OCI-LY3 (cell line): ENCODE measurements around the gene DTD2.

ENCODE experiments used
- H2AFZ ChIP-seq: fragments of 200-600, 300-600 bp; shearing (Covaris generic); 2 replicates; pipeline ENCODE4 v1.6.0; 2014; ENCODE audit warnings: antibody characterized with exemption, low read depth, low read length
- H3K27ac ChIP-seq: fragments of 200-600, 300-600 bp; sonication (generic); 2 replicates; pipeline ENCODE4 v1.5.1; 2014; ENCODE audit warnings: mild to moderate bottlenecking, low read length, moderate library complexity, mixed read lengths
- H3K27me3 ChIP-seq: fragments of 200-600, 300-600 bp; sonication (generic); 2 replicates; pipeline ENCODE4 v1.6.1; 2014; ENCODE audit warnings: low read depth, low read length, mixed read lengths
- H3K36me3 ChIP-seq: fragments of 200-600, 300-600 bp; sonication (generic); replicated peaks from 2 replicates; pipeline ENCODE3; 2014; ENCODE audit warnings: low read depth, low read length, mixed read lengths
- H3K4me1 ChIP-seq: fragments of 300-600, 200-600 bp; sonication (generic); 2 replicates; pipeline ENCODE4 v1.6.1; 2014; ENCODE audit warnings: low read length, mixed read lengths
- H3K4me2 ChIP-seq: fragments of 200-600, 300-600 bp; sonication (generic); 2 replicates; pipeline ENCODE4 v1.6.1; 2014; ENCODE audit warnings: low read length, mixed read lengths
- H3K4me3 ChIP-seq: fragments of 300-600, 200-600 bp; sonication (generic); 2 replicates; pipeline ENCODE4 v1.5.1; 2014; ENCODE audit warnings: antibody characterized with exemption, mild to moderate bottlenecking, low read length, moderate library complexity
- H3K79me2 ChIP-seq: fragments of 300-600, 200-600 bp; shearing (Covaris generic); 2 replicates; pipeline ENCODE4 v1.6.1; 2014; ENCODE audit warnings: mild to moderate bottlenecking, low read length, mixed read lengths
- H3K9ac ChIP-seq: fragments of 300-600, 200-600 bp; shearing (Covaris generic); 2 replicates; pipeline ENCODE4 v1.6.0; 2014; ENCODE audit warnings: mild to moderate bottlenecking, low read length, moderate library complexity
- H3K9me3 ChIP-seq: fragments of 200-600, 300-600 bp; shearing (Covaris generic); 2 replicates; pipeline ENCODE4 v1.6.1; 2014; ENCODE audit warnings: low read length, mixed read lengths; ENCODE audit not compliant: insufficient read depth
- H4K20me1 ChIP-seq: fragments of 200-600, 300-600 bp; sonication (generic); 2 replicates; pipeline ENCODE4 v1.6.1; 2016; ENCODE audit warnings: low read length, mixed read lengths; ENCODE audit not compliant: insufficient read depth
- CTCF ChIP-seq: fragments of 200-600, 300-600 bp; sonication (generic); IDR thresholded peaks from 2 replicates; pipeline ENCODE4 v1.5.1; 2014; ENCODE audit warnings: antibody characterized with exemption, low read length, low read depth
- EZH2phosphoT487 ChIP-seq: fragments of 200-600 bp; shearing (Covaris generic); IDR thresholded peaks from 2 replicates; pipeline ENCODE4 v1.6.1; 2018; ENCODE audit warnings: antibody characterized with exemption, mixed run types, low read depth

Gene DTD2

GRCh38 chr14:31411218-31411727, 46.0 kb downstream of the DTD2 start:
- no peaks in the 10 kb centered on the region for H3K79me2 ChIP-seq
- peaks cover 10% of the 10 kb centered on the region for H3K4me1 ChIP-seq
- TF ChIP-seq CTCF (no peak), EZH2phosphoT487 (no peak)
- no peak overlapping the region for H3K9ac ChIP-seq
- H3K27me3 ChIP-seq = no peaks in the 10 kb centered on the region
- H3K4me2 ChIP-seq = no peak overlapping the region
- no peak overlapping the region for H3K4me3 ChIP-seq
- H4K20me1 ChIP-seq = no peaks in the 10 kb centered on the region
- no peaks in the 10 kb centered on the region for H3K9me3 ChIP-seq
- H3K36me3 ChIP-seq = no peaks in the 10 kb centered on the region
- no peak overlapping the region for H3K27ac ChIP-seq
- H2AFZ ChIP-seq = no peak overlapping the region

GRCh38 chr14:31410048-31410650, 47.2 kb downstream of the DTD2 start:
- TF ChIP-seq CTCF = no peak
- no peak for TF ChIP-seq EZH2phosphoT487
- Histone ChIP-seq H3K27ac (peak overlapping the region; percentile 7; the same call in 1 of the 2 replicates), H4K20me1 (no peaks in the 10 kb centered on the region), H3K27me3 (no peaks in the 10 kb centered on the region), H3K4me1 (peaks cover 10% of the 10 kb centered on the region), H3K36me3 (no peaks in the 10 kb centered on the region), H3K79me2 (no peaks in the 10 kb centered on the region), H3K9me3 (no peaks in the 10 kb centered on the region), H2AFZ (peak overlapping the region; percentile 79), H3K4me3 (peak overlapping the region; percentile 35; the same call in 1 of the 2 replicates), H3K4me2 (peak overlapping the region; percentile 65), H3K9ac (peak overlapping the region; percentile 24; the same call in 1 of the 2 replicates)

GRCh38 chr14:31408421-31408820, 48.9 kb downstream of the DTD2 start:
- Histone ChIP-seq H3K27me3 (no peaks in the 10 kb centered on the region), H4K20me1 (no peaks in the 10 kb centered on the region), H3K4me3 (no peak overlapping the region), H3K36me3 (no peaks in the 10 kb centered on the region), H3K9ac (no peak overlapping the region), H3K4me2 (no peak overlapping the region), H3K79me2 (no peaks in the 10 kb centered on the region), H3K27ac (no peak overlapping the region), H2AFZ (no peak overlapping the region), H3K4me1 (peaks cover 10% of the 10 kb centered on the region), H3K9me3 (no peaks in the 10 kb centered on the region)
- TF ChIP-seq EZH2phosphoT487 (no peak), CTCF (no peak)

GRCh38 chr14:31405599-31406232, 51.6 kb downstream of the DTD2 start:
- H2AFZ ChIP-seq = no peak overlapping the region
- H3K27me3 ChIP-seq = no peaks in the 10 kb centered on the region
- no peak overlapping the region for H3K27ac ChIP-seq
- H3K9ac ChIP-seq = no peak overlapping the region
- no peaks in the 10 kb centered on the region for H3K36me3 ChIP-seq
- TF ChIP-seq EZH2phosphoT487 (no peak), CTCF (no peak)
- no peak overlapping the region for H3K4me3 ChIP-seq
- no peaks in the 10 kb centered on the region for H3K9me3 ChIP-seq
- H3K4me2 ChIP-seq = no peak overlapping the region
- H4K20me1 ChIP-seq = no peaks in the 10 kb centered on the region
- peaks cover 10% of the 10 kb centered on the region for H3K4me1 ChIP-seq
- no peaks in the 10 kb centered on the region for H3K79me2 ChIP-seq
